GM19328 (cell line): ENCODE results near the gene AFF4.
"Not testable (repeated sequence)": the region's sequence is repeated elsewhere in the genome, so short reads cannot be mapped to it uniquely, and the experiment has no call there.

ENCODE experiments used
- ATAC-seq: cut with Tn5 transposase; IDR thresholded peaks from one replicate; pipeline ENCODE4 v1.9.1; 2021; ENCODE audit warnings: mild to moderate bottlenecking, moderate library complexity; ENCODE audit not compliant: unreplicated experiment

AFF4 gene

GRCh38 chr5:132860742-132861141 lies 102.7 kb downstream of the AFF4 start:
- ATAC-seq: no peak

GRCh38 chr5:132859889-132860437 lies 103.5 kb downstream of the AFF4 start:
- no peak for ATAC-seq

GRCh38 chr5:132856011-132856410 lies 107.4 kb downstream of the AFF4 start:
- ATAC-seq: no peak

- not testable (repeated sequence) for ATAC-seq
Measured at GRCh38 chr5:132854992-132855391, 108.4 kb downstream of the AFF4 start.

GRCh38 chr5:132854301-132854700 lies 109.1 kb downstream of the AFF4 start:
- ATAC-seq: no peak

GRCh38 chr5:132853790-132854189 lies 109.6 kb downstream of the AFF4 start:
- no peak for ATAC-seq

- ATAC-seq: no peak
Measured at GRCh38 chr5:132853323-132853722, 110.1 kb downstream of the AFF4 start.

- ATAC-seq: no peak
Measured at GRCh38 chr5:132850066-132850465, 113.4 kb downstream of the AFF4 start.

GRCh38 chr5:132849347-132849746 lies 114.1 kb downstream of the AFF4 start:
- ATAC-seq: no peak

GRCh38 chr5:132848270-132848669 lies 115.2 kb downstream of the AFF4 start:
- ATAC-seq: no peak

GRCh38 chr5:132841305-132841704 lies 122.1 kb downstream of the AFF4 start:
- ATAC-seq: no peak

GRCh38 chr5:132840896-132841295 lies 122.5 kb downstream of the AFF4 start:
- ATAC-seq: no peak

GRCh38 chr5:132840313-132840712 lies 123.1 kb downstream of the AFF4 start:
- ATAC-seq: no peak

- no peak for ATAC-seq
Measured at GRCh38 chr5:132839426-132840301, 123.8 kb downstream of the AFF4 start.

- no peak for ATAC-seq
Measured at GRCh38 chr5:132838516-132839282, 124.7 kb downstream of the AFF4 start.

GRCh38 chr5:132837868-132838267 lies 125.6 kb downstream of the AFF4 start:
- no peak for ATAC-seq

GRCh38 chr5:132836852-132837251 lies 126.6 kb downstream of the AFF4 start:
- ATAC-seq: no peak

- ATAC-seq: no peak
Measured at GRCh38 chr5:132834057-132834456, 129.4 kb downstream of the AFF4 start.

GRCh38 chr5:132832612-132833011 lies 130.8 kb downstream of the AFF4 start:
- ATAC-seq: no peak

- ATAC-seq: no peak
Measured at GRCh38 chr5:132831095-132831860, 132.2 kb downstream of the AFF4 start.
